K562 (cell line): Measurements from ENCODE around the gene NAPA. TPM values are rescaled to one million over a fixed set of nuclear protein-coding genes. Genes with fewer than 3 reads are reported as not detected.

Experiments used
- CC2D1A ChIP-seq: fragments of 450-650 bp; IDR thresholded peaks from 2 replicates; pipeline ENCODE4 v1.6.1; 2017; ENCODE audit warnings: mild to moderate bottlenecking
- CCNT2 ChIP-seq: IDR thresholded peaks from 2 replicates; pipeline ENCODE4 v1.6.1; 2011; ENCODE audit warnings: borderline replicate concordance, low read depth, mild to moderate bottlenecking, moderate library complexity, mixed read lengths, low read length; ENCODE audit not compliant: insufficient read length; ENCODE audit errors: extremely low read depth
- CHD4 ChIP-seq: fragments of 200-600 bp; sonication (generic); IDR thresholded peaks from 3 replicates; pipeline ENCODE4 v1.6.1; 2012; ENCODE audit warnings: low read depth, mild to moderate bottlenecking, mixed read lengths, low read length, inconsistent platforms; ENCODE audit not compliant: insufficient read depth, insufficient replicate concordance, poor library complexity, severe bottlenecking
- FOSL1 ChIP-seq: fragments of 200-800 bp; sonication (Bioruptor generic); conservative IDR thresholded peaks from 2 replicates; pipeline ENCODE4 v1.6.1; 2016; ENCODE audit warnings: missing genetic modification characterization, missing compliant biosample characterization
- FOXJ2 ChIP-seq: fragments of 200-800 bp; sonication (Bioruptor generic); IDR thresholded peaks from 2 replicates; pipeline ENCODE4 v1.6.1; 2016; ENCODE audit warnings: missing genetic modification characterization, missing compliant biosample characterization
- HDAC8 ChIP-seq: fragments of 450-650 bp; IDR thresholded peaks from 2 replicates; pipeline ENCODE4 v1.6.1; 2016; ENCODE audit warnings: mild to moderate bottlenecking, missing genetic modification characterization, moderate library complexity, missing compliant biosample characterization
- HNRNPLL ChIP-seq: fragments of 200-400 bp; formaldehyde crosslinking; IDR thresholded peaks from 2 replicates; pipeline ENCODE4 v1.6.1; 2017; ENCODE audit warnings: low read length, low read depth, mild to moderate bottlenecking; ENCODE audit not compliant: poor library complexity, severe bottlenecking
- MEF2A ChIP-seq: IDR thresholded peaks from 2 replicates; pipeline ENCODE4 v1.6.1; 2011; ENCODE audit warnings: low read depth, mild to moderate bottlenecking, low read length, moderate library complexity; ENCODE audit not compliant: control insufficient read depth
- PTBP1 ChIP-seq: fragments of 200-400 bp; formaldehyde crosslinking; IDR thresholded peaks from 2 replicates; pipeline ENCODE4 v1.6.1; 2017; ENCODE audit warnings: low read depth, low read length
- PYGO2 ChIP-seq: fragments of 450-650 bp; IDR thresholded peaks from 2 replicates; pipeline ENCODE4 v1.6.1; 2016; ENCODE audit warnings: mild to moderate bottlenecking, missing genetic modification characterization, moderate library complexity, missing compliant biosample characterization
- SLC30A9 ChIP-seq: fragments of 250-450 bp; sonication (Bioruptor Pico); IDR thresholded peaks from 2 replicates; pipeline ENCODE4 v1.8.0; 2022; ENCODE audit warnings: mild to moderate bottlenecking, moderate library complexity
- SRSF7 ChIP-seq: fragments of 200-400 bp; formaldehyde crosslinking; optimal IDR thresholded peaks from 2 replicates; pipeline ENCODE3; 2017; ENCODE audit warnings: mild to moderate bottlenecking, low read depth, low read length
- TBL1XR1 ChIP-seq, 2 experiments: IDR thresholded peaks; 2 replicates each; pipeline ENCODE4 v1.6.1; 2012; ENCODE audit warnings: improper control_type of control experiment in 2 of 2, low read length in 2 of 2, mild to moderate bottlenecking in 1 of 2
- ZBTB1 ChIP-seq: sonication (generic); formaldehyde crosslinking; IDR thresholded peaks from 2 replicates; pipeline ENCODE4 v1.8.1; 2023; ENCODE audit warnings: missing genetic modification reagents, low read depth, mild to moderate bottlenecking, borderline replicate concordance
- ZNF239 ChIP-seq: fragments of 250-450 bp; sonication (Bioruptor Pico); IDR thresholded peaks from 2 replicates; pipeline ENCODE4 v1.4.0; 2020; ENCODE audit warnings: mild to moderate bottlenecking
- ZNF655 ChIP-seq: fragments of 250-450 bp; sonication (Bioruptor Pico); IDR thresholded peaks from 2 replicates; pipeline ENCODE4 v1.5.0; 2021
- ZSCAN29 ChIP-seq: fragments of 450-650 bp; IDR thresholded peaks from 2 replicates; pipeline ENCODE4 v1.6.1; 2017
- polyA plus RNA-seq, 8 experiments: library from polyadenylated mRNA; depleted of rRNA in 4 of 8; stranded (reverse) in 5 of 8; unstranded in 3 of 8; fragments of >200 nt; fragmentation: Nextera tagmentation in 2 of 8; fragmentation: Illumina TruSeq in 1 of 8; extraction: Ambion mirVana in 2 of 8; extraction: Trizol in 1 of 8; gene quantifications; 2 replicates each; pipeline versions ENCODE4 v1.2.1 to v1.2.3, GENCODE V29; 2011 to 2014; ENCODE audit warnings: inconsistent platforms in 1 of 8, missing spikeins in 1 of 8
- total RNA-seq, 7 experiments: library from RNA; depleted of rRNA in 6 of 7; stranded (reverse); fragments of >200 nt in 6 of 7; fragmentation: Illumina TruSeq in 2 of 7; extraction: Trizol in 2 of 7; gene quantifications; 2 replicates each; pipeline versions ENCODE4 v1.2.1 to v1.2.3, GENCODE V29; 2011 to 2021; ENCODE audit warnings: low replicate concordance in 1 of 7
- TF ChIP-seq, protein P1 (sequence below): fragments of 250-450 bp; sonication (Bioruptor Pico); IDR thresholded peaks from 2 replicates; pipeline ENCODE4 v1.5.0; 2020; ENCODE audit warnings: mild to moderate bottlenecking
- TF ChIP-seq, protein P2 (sequence below): fragments of 450-650 bp; formaldehyde crosslinking; conservative IDR thresholded peaks from 2 replicates; pipeline ENCODE4 v1.4.0; 2022; ENCODE audit warnings: mild to moderate bottlenecking, missing genetic modification characterization
- TF ChIP-seq, protein P3 (sequence below): fragments of 450-650 bp; formaldehyde crosslinking; IDR thresholded peaks from 2 replicates; pipeline ENCODE4 v1.4.0; 2020; ENCODE audit warnings: mild to moderate bottlenecking

The NAPA gene
- total and polyA plus RNA-seq, 9 of the 15 experiments (the other 6 are each of a cell fraction or from before 2014, with no cell fraction given) = 5.4 to 98.6 (median 77.5) TPM

GRCh38 chr19:47446534-47447469 is 68.1 kb downstream of the NAPA start (continued):
- TF ChIP-seq ZNF655 (no peak), MEF2A (no peak), PYGO2 (tag) (no peak), ZSCAN29 (0 out of 2 replicates have a peak, but pooled peaks have one; percentile 21), CC2D1A (peak; percentile 36; the same call in 1 of the 2 replicates), CHD4 (no peak), HNRNPLL (no peak), SLC30A9 (CRISPR knock-in tag) (no peak), FOXJ2 (tag) (no peak), FOSL1 (tag) (no peak), ZBTB1 (CRISPR knock-in tag) (no peak), TBL1XR1 (IDR thresholded peaks at IDR 0.05; ENCODE audit: low read length in 2 of 2) (no peak), CCNT2 (no peak), SRSF7 (no peak), PTBP1 (no peak), ZNF239 (CRISPR knock-in tag) (no peak), HDAC8 (tag) (no peak)
- TF ChIP-seq, protein P1, sequence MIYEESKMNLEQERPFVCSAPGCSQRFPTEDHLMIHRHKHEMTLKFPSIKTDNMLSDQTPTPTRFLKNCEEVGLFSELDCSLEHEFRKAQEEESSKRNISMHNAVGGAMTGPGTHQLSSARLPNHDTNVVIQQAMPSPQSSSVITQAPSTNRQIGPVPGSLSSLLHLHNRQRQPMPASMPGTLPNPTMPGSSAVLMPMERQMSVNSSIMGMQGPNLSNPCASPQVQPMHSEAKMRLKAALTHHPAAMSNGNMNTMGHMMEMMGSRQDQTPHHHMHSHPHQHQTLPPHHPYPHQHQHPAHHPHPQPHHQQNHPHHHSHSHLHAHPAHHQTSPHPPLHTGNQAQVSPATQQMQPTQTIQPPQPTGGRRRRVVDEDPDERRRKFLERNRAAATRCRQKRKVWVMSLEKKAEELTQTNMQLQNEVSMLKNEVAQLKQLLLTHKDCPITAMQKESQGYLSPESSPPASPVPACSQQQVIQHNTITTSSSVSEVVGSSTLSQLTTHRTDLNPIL (CRISPR knock-in tag) = no peak
- TF ChIP-seq, protein P2, sequence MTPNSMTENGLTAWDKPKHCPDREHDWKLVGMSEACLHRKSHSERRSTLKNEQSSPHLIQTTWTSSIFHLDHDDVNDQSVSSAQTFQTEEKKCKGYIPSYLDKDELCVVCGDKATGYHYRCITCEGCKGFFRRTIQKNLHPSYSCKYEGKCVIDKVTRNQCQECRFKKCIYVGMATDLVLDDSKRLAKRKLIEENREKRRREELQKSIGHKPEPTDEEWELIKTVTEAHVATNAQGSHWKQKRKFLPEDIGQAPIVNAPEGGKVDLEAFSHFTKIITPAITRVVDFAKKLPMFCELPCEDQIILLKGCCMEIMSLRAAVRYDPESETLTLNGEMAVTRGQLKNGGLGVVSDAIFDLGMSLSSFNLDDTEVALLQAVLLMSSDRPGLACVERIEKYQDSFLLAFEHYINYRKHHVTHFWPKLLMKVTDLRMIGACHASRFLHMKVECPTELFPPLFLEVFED = peak; percentile 92
- TF ChIP-seq, protein P3, sequence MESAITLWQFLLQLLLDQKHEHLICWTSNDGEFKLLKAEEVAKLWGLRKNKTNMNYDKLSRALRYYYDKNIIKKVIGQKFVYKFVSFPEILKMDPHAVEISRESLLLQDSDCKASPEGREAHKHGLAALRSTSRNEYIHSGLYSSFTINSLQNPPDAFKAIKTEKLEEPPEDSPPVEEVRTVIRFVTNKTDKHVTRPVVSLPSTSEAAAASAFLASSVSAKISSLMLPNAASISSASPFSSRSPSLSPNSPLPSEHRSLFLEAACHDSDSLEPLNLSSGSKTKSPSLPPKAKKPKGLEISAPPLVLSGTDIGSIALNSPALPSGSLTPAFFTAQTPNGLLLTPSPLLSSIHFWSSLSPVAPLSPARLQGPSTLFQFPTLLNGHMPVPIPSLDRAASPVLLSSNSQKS (CRISPR knock-in tag) = no peak
